Activated CD8-positive, alpha-beta memory T cell treated with anti-CD3 and anti-CD28 coated beads for 4 hours (primary cell): Measurements from ENCODE around the gene CALHM2.

Experiments used
- DNase-seq, 2 donors: peaks; one replicate each; pipeline ENCODE4 v3.0.0-alpha.2; 2020; ENCODE audit warnings: low read depth in 2 of 2

Gene CALHM2

GRCh38 chr10:103451091-103451813, 918 bp downstream of the CALHM2 start:
- no peak for DNase-seq

DNA sequence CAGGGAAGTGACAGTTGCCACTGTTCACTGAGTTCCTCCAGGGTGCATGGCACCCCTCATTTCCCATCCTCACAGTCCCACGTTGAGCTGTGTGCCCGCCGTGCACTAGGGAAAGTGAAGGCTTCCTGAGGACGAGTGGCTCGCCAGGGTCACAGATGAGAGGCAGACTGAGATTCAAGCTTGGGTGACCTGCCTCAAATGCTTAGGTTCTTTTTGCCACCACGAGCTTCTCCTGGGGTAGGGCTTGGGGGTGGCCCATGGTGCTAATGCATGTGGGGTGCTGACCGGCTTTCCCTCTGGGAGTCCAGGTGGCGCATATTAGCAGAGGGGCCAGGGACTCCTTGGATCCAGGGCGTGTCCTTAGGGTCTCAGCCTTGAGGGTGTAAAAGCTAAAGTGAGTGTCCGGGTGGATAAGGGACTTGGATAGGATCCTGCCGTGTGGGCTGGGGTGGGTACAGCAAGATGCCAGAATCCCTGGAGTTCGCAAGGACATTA, 1.9 kb downstream of the CALHM2 start:
- DNase-seq, result no peak

DNA sequence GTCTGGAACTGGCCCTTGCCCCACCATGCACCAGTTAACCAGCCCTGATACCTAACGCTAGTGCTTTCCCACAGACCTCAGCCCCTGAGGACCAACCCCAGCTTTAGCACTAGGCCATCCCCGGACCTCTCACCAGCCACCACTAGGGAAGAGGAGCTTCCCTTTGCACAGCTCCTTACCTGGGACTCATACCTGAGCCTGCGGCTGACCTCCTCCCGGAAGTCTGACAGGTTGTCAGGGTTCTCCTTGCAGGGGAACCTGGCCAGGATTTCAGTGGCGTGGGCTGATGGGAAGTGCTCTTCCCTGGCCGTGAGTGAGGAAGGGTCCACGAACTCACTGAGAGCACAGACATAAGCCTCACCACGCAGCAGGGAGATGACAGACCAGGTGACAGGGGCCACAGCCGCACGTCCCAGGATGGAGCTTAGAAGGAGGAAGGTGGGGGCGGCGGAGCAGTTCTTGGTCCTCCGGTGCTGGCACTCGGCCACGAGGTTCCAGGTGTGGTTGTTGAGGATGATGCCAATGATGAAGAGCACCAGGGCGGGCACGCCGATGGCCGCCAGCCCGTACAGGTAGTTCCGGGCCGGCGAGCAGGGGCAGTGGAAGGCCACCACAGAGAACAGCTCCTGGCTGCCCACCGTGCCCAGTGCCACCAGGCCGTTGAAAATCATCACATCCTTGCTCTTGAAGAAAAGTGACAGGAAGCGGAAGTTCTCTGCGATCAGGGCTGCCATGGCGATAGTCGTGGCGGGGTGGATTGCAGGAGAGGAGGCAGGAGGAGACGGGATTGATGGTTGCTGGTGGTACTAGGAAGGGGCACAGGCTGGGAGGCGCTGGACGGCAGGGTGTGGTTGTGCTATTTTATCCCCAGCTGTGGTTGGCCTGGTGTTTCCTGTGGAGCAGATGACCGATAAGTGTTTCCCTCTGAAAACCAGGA, 2.7 kb downstream of the CALHM2 start:
- DNase-seq, result no peak

DNA sequence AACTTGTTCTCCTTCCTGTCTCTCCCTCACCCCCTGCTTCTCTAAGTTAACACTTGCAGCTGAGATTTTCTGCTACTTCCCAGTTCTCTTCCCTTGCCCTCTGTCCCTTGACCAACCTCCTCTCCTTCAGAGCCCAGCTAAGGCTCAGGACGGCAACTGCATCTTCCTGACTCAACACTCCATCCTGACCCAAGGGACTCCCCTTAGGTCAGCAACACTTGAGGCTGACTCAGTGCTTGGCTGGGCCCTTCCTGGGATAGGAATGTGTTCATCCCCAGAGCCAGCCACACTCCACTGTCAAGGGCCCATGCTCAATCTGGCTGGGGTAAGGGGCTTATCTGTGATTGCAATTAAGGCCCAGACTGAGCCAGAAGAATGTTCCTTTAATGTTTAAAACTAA, 3.4 kb downstream of the CALHM2 start:
- no peak for DNase-seq

GRCh38 chr10:103447187-103447586, 5.0 kb downstream of the CALHM2 start:
- no peak for DNase-seq

DNA sequence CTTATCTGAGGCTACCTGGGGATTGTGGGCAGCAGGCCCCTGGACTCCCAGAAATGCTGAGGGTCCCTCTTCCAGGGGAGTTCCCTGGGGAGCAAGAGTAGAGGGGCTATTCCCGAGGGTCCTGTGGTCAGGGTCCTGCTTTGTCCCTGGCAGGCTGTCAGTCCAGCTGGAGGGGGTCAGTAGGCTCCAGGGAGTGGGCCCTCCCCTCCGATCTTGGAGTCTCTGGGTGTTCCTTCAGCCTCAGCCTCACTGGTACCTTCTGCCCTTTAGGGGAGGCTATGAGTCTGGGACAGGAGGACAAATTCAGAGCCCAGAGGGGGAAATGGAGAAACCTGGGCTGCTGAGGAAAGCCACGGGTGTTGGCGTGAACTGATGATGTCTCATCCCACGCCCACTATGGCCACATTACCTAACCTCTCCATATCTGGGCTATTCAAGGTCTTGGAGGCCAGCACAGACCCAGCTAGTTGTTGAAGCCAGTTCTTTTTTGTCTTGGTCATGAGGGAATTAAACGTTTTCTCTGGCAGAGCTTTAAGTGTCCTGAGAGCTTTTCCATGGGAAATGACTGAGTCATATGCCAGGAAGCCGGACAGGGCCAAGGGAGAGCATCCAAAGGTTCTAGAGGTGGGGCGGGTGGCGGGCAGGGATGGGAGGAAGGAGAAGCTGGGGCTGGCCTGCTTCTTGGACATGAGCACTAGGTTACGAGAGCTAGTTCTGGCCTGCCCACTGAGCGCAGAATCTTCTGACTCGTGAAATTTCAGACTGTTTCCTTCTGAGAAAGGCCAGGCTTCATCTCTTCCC, 6.2 kb downstream of the CALHM2 start:
- no peak for DNase-seq

DNA sequence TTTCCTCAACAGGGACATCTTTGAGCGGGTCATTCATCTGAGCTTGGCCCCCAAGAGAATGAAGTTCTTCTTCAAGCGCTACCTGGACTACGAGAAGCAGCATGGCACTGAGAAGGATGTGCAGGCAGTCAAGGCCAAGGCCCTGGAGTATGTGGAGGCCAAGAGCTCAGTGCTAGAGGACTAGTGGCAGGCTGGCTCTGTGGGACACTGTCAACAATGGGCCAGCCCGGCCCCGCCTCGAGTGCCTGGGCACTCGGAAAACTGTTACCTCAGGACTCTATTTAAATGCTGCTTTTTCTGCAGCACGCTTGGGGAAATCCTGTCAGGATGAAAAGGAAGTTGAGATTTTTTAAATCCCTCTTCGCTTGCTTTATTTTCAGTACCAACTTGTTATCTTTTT, 6.8 kb downstream of the CALHM2 start:
- DNase-seq, result no peak

DNA sequence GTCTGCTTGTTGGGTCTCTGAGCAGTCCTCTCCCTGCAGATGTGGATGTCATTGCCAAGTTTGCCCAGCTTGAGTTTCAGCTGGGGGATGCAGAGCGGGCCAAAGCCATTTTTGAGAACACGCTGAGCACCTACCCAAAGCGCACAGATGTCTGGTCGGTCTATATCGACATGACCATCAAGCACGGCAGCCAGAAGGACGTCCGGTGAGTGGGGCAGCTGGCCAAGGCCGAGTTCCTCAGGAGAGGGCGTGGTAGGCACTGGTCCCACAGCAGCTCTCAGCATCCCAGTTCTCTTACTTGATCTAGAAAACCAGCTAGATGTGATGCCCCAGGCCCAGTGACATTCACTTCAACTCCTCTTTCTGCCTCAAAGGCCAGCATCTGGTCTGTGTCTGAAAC, 7.7 kb downstream of the CALHM2 start:
- no peak for DNase-seq

GRCh38 chr10:103443475-103444185, 8.5 kb downstream of the CALHM2 start:
- no peak for DNase-seq

DNA sequence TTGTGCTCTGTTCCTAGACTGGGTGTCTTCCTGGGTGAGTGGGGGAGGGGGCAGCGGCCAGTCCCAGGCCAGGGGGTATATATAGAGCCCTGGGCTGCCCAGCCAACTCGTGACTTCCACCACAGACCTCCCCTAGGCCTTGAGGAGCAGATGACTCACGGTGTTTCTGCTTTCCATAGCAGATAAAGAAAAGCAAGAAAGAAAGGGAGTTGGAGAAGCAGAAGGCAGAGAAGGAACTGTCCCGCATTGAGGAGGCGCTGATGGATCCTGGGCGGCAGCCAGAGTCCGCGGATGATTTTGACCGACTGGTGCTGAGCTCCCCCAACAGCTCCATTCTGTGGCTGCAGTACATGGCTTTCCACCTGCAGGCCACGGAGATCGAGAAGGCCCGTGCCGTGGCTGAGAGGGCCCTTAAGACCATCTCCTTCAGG, 10.1 kb downstream of the CALHM2 start:
- DNase-seq, result no peak

GRCh38 chr10:103441611-103442010, 10.6 kb downstream of the CALHM2 start:
- no peak for DNase-seq

- DNase-seq, result no peak
Observed at GRCh38 chr10:103441206-103441605, 11.0 kb downstream of the CALHM2 start.

DNA sequence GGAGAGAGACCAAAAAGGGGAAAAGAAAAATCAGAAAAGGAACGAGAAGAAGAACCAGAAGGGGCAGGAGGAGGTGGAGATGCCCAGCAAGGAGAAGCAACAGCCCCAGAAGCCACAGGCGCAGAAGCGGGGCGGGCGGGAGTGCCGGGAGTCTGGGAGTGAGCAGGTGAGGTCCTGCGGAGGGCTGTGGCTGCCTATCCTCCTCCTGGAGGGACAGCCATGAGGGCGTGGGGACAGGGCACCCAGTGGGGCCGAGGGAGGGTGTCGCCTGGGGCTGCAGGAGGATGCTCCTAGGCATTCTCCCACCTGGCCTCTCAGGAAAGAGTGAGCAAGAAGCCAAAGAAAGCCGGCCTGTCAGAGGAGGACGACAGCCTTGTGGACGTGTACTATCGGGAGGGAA, 11.8 kb downstream of the CALHM2 start:
- no peak for DNase-seq

- DNase-seq, result no peak
Observed at GRCh38 chr10:103439776-103440175, 12.4 kb downstream of the CALHM2 start.

DNA sequence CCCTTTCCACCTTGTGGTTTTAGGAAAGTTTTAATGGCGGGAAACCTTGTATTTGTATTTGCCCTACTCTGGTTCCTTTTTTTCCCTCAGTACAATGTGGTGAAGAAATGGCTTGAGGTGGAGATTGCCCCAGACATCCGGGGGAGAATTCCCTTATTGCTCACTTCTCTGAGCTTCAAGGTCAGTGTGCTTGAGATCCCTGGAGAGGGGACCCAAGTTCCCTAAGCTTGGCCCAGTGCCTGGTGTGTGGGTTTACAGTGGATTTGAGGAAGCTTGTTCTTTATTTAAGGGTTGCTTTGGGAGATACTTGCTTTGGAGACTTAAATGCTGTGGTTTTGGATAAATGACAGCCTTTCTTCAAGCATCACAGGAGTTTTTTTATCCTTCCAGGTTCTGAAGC, 18.3 kb downstream of the CALHM2 start:
- DNase-seq, result no peak

DNA sequence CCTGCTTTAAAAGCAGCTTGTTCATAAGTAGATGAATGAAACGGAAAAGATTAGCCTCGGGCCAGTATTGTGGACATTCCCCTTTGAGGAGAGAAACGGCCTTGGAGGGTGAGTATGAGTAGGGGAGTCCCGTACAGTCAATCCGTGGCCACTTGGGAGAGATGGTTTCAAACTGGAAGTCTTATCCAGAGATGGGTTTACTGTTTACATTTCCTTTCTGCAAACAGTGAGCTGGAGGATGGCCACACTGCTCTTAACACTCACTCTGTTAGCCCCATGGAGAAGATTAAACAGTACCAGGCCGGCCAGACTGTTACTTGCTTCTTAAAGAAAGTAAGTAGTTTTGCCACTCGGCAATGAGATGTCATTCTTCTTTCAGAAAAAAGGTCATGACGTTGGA, 20.3 kb downstream of the CALHM2 start:
- no peak for DNase-seq

DNA sequence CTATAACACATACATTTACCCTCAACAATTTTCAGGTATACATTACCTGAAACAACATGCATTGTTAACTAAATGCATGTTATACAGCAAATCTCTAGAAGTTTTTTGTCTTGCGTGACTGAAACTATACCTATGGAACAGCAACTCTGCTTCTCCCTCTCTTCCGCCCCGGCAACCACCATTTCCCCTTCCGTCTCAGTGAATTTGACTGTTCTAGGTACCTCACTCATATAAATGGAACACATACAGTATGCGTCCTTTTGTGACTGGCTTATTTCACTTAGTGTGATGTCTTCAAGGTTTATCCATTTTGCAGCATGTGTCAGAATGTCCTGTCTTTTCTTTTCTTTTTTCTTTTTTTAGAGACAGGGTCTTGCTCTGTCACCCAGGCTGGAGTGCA, 22.5 kb downstream of the CALHM2 start:
- DNase-seq, result no peak

DNA sequence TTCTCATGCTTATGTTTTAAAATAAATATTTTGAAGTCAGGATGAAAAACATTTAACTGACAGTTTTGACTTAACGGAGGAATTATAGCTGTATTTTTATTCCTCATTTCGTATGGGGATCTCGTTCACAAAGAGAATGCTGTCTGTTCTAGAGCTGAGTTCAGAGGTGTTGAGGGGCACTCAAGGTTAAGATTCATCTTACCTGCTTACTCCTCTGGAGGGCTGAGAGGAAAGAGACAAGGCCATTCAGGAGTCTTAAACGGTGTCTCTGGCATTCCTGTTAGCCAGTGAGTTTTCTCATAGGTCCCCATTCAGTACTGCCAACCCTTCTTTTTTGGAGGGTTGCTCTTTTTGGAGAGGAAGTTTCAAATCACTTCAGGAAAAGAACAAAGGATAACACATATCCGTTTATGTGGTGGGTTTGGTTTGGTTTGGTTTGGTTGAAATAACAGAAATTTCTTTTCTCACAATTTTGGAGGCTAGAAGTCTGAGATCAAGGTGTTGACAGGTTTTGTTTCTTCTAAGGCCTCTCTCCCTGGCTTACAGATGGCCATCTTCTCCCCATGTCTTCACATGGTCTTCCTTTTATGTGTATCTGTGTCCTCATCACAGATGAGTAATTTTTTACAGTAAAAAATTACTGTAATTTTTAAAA, 23.1 kb downstream of the CALHM2 start:
- no peak for DNase-seq

DNA sequence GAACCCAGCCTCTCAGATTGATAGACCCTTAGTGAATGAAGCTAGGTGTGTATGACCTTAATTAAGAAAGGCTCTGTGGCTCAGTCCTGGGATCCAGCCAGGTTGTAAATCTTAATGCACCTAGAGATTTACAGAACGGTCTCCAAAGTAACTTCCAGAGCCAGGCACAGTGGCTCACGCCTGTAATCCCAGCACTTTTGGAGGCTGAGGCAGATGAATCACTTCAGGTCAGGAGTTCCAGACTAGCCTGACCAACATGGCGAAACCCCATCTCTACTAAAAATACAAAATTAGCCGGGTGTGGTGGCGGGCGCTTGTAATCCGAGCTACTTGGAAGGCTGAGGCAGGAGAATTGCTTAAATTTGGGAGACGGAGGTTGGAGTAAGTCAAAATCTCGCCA, 24.3 kb downstream of the CALHM2 start:
- DNase-seq, result no peak

- no peak for DNase-seq
Observed at GRCh38 chr10:103423748-103424147, 28.4 kb downstream of the CALHM2 start.

DNA sequence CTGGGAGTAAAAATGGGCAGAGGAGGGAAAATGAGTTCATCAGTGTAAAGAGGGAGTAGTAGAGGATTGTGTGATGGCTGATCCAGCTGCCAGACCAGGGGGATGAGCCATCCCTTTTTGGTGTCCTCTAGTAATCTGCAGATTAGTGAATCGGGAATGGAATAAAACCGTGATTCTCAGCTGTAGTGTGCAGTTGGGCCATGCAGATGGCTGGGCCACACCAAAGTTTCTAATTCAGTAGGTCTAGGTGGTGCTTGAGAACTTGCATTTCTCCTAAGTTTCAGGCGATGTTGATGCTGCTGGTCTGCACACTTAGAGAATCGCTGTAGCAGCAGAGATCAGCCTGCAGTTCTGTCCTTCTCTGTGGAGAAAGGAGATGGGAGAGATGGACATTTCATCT, 33.1 kb downstream of the CALHM2 start:
- no peak for DNase-seq
